Measurements from ENCODE around the gene DRC3.

DRC3 gene

GRCh38 chr17:18006495-18007239, 34.0 kb downstream of the DRC3 start:
- no peak for TF ChIP-seq CTCF (IDR thresholded peaks at IDR 0.05; ENCODE audit: low read depth, low read length, missing control alignments)
- no peak for DNase-seq (ENCODE audit: low read depth)

GRCh38 chr17:18008496-18009268, 36.0 kb downstream of the DRC3 start:
- no peak for TF ChIP-seq CTCF (IDR thresholded peaks at IDR 0.05; ENCODE audit: low read depth, low read length, missing control alignments)
- no peak overlapping the region for H3K4me3 ChIP-seq (ENCODE audit: low read depth, low read length)
- no peak for DNase-seq (ENCODE audit: low read depth)

More at GRCh38 chr17:18006495-18007239, 34.0 kb downstream of the DRC3 start:
- H3K4me3 ChIP-seq (ENCODE audit: low read depth, low read length), result no peak overlapping the region

GRCh38 chr17:18009609-18010420, 37.2 kb downstream of the DRC3 start:
- no peak for TF ChIP-seq CTCF (IDR thresholded peaks at IDR 0.05; ENCODE audit: low read depth, low read length, missing control alignments)
- DNase-seq (ENCODE audit: low read depth), result no peak
- no peak overlapping the region for H3K4me3 ChIP-seq (ENCODE audit: low read depth, low read length)

- no peak for TF ChIP-seq CTCF (IDR thresholded peaks at IDR 0.05; ENCODE audit: low read depth, low read length, missing control alignments)
- no peak overlapping the region for H3K4me3 ChIP-seq (ENCODE audit: low read depth, low read length)
- DNase-seq (ENCODE audit: low read depth), result no peak
Observed at GRCh38 chr17:18011286-18011685, 38.6 kb downstream of the DRC3 start.

GRCh38 chr17:18014006-18014405, 41.3 kb downstream of the DRC3 start:
- DNase-seq (ENCODE audit: low read depth), result no peak
- no peak overlapping the region for H3K4me3 ChIP-seq (ENCODE audit: low read depth, low read length)
- no peak for TF ChIP-seq CTCF (IDR thresholded peaks at IDR 0.05; ENCODE audit: low read depth, low read length, missing control alignments)

- DNase-seq (ENCODE audit: low read depth), result no peak
- no peak for TF ChIP-seq CTCF (IDR thresholded peaks at IDR 0.05; ENCODE audit: low read depth, low read length, missing control alignments)
- H3K4me3 ChIP-seq (ENCODE audit: low read depth, low read length), result no peak overlapping the region
Observed at GRCh38 chr17:18015593-18015992, 42.9 kb downstream of the DRC3 start.
